Hair follicular keratinocyte (primary cell): ENCODE data around the gene TDRD1. TPM values are rescaled to one million over a fixed set of nuclear protein-coding genes. Genes with fewer than 3 reads are reported as not detected.

ENCODE experiments used
- total RNA-seq: library from RNA; depleted of rRNA; stranded (reverse); fragments of >200 nt; gene quantifications from 2 replicates; pipeline ENCODE4 v1.2.3, GENCODE V29; 2015

The TDRD1 gene
- 0.31 and 0.76 TPM in 2 replicates for total RNA-seq

GRCh38 chr10:114179148-114179547, at the start of gene TDRD1:
TDRD1 (plus strand) TSS chr10:114179353; CDS start chr10:114187832, 8,479 bp downstream.

GRCh38 chr10:114173921-114174694, 5.0 kb upstream of the TDRD1 start, which contains the start of gene CCDC186:
CCDC186 (minus strand) TSS chr10:114174203; CDS start chr10:114163268, 10,935 bp downstream.

GRCh38 chr10:114239117-114239993, 60.2 kb downstream of the TDRD1 start, which contains the start of gene VWA2:
VWA2 (plus strand) TSS chr10:114239254; CDS start chr10:114248714, 9,460 bp downstream.

Other genes with a start within 250 kb of the TDRD1 start
- 0.76 and 1.0 TPM in 2 replicates for gene ADRB1, start 135.5 kb upstream of the TDRD1 start, total RNA-seq
- 7.6 and 11.6 TPM in 2 replicates for gene CCDC186, start 5.2 kb upstream of the TDRD1 start, total RNA-seq
- 2.4 and 2.7 TPM in 2 replicates for gene VWA2, start 59.9 kb downstream of the TDRD1 start, total RNA-seq
- gene AFAP1L2, start 225.1 kb downstream of the TDRD1 start, total RNA-seq = 40.2 and 40.5 TPM in 2 replicates